ENCODE results near the gene ACVRL1.

ACVRL1 gene

GRCh38 chr12:51959211-51959610 lies 51.9 kb downstream of the ACVRL1 start:
- no peak for TF ChIP-seq GATA3 (IDR thresholded peaks at IDR 0.05; ENCODE audit: low read depth, low read length)
- no peak for TF ChIP-seq GATA2 (IDR thresholded peaks at IDR 0.05; ENCODE audit: low read depth, low read length)

- TF ChIP-seq GATA2 (IDR thresholded peaks at IDR 0.05; ENCODE audit: low read depth, low read length) (no peak), GATA3 (IDR thresholded peaks at IDR 0.05; ENCODE audit: low read depth, low read length) (no peak)
These were observed 52.6 kb downstream of the ACVRL1 start for GRCh38 chr12:51959921-51960320.

- TF ChIP-seq GATA2 (IDR thresholded peaks at IDR 0.05; ENCODE audit: low read depth, low read length): no peak
- no peak for TF ChIP-seq GATA3 (IDR thresholded peaks at IDR 0.05; ENCODE audit: low read depth, low read length)
These were observed 53.2 kb downstream of the ACVRL1 start for GRCh38 chr12:51960488-51960887.

GRCh38 chr12:51960890-51961289 lies 53.6 kb downstream of the ACVRL1 start:
- no peak for TF ChIP-seq GATA2 (IDR thresholded peaks at IDR 0.05; ENCODE audit: low read depth, low read length)
- no peak for TF ChIP-seq GATA3 (IDR thresholded peaks at IDR 0.05; ENCODE audit: low read depth, low read length)

- TF ChIP-seq GATA3 (IDR thresholded peaks at IDR 0.05; ENCODE audit: low read depth, low read length): no peak
- no peak for TF ChIP-seq GATA2 (IDR thresholded peaks at IDR 0.05; ENCODE audit: low read depth, low read length)
These were observed 54.5 kb downstream of the ACVRL1 start for GRCh38 chr12:51961834-51962233.

GRCh38 chr12:51962737-51963136 lies 55.4 kb downstream of the ACVRL1 start:
- TF ChIP-seq GATA2 (IDR thresholded peaks at IDR 0.05; ENCODE audit: low read depth, low read length): no peak
- no peak for TF ChIP-seq GATA3 (IDR thresholded peaks at IDR 0.05; ENCODE audit: low read depth, low read length)

- TF ChIP-seq GATA3 (IDR thresholded peaks at IDR 0.05; ENCODE audit: low read depth, low read length) (no peak), GATA2 (IDR thresholded peaks at IDR 0.05; ENCODE audit: low read depth, low read length) (no peak)
These were observed 56.2 kb downstream of the ACVRL1 start for GRCh38 chr12:51963477-51963876.

GRCh38 chr12:51969643-51970042 lies 62.3 kb downstream of the ACVRL1 start:
- TF ChIP-seq GATA2 (IDR thresholded peaks at IDR 0.05; ENCODE audit: low read depth, low read length) (no peak), GATA3 (IDR thresholded peaks at IDR 0.05; ENCODE audit: low read depth, low read length) (no peak)

- TF ChIP-seq GATA2 (IDR thresholded peaks at IDR 0.05; ENCODE audit: low read depth, low read length) (no peak), GATA3 (IDR thresholded peaks at IDR 0.05; ENCODE audit: low read depth, low read length) (no peak)
These were observed 63.8 kb downstream of the ACVRL1 start for GRCh38 chr12:51970904-51971646.

- TF ChIP-seq GATA2 (IDR thresholded peaks at IDR 0.05; ENCODE audit: low read depth, low read length): no peak
- TF ChIP-seq GATA3 (IDR thresholded peaks at IDR 0.05; ENCODE audit: low read depth, low read length): no peak
These were observed 64.5 kb downstream of the ACVRL1 start for GRCh38 chr12:51971679-51972421.

GRCh38 chr12:51972422-51972812 lies 65.1 kb downstream of the ACVRL1 start:
- TF ChIP-seq GATA2 (IDR thresholded peaks at IDR 0.05; ENCODE audit: low read depth, low read length) (no peak), GATA3 (IDR thresholded peaks at IDR 0.05; ENCODE audit: low read depth, low read length) (no peak)

- TF ChIP-seq GATA3 (IDR thresholded peaks at IDR 0.05; ENCODE audit: low read depth, low read length): no peak
- TF ChIP-seq GATA2 (IDR thresholded peaks at IDR 0.05; ENCODE audit: low read depth, low read length): no peak
These were observed 65.6 kb downstream of the ACVRL1 start for GRCh38 chr12:51972849-51973273.

Data from SH-SY5Y (cell line).